ENCODE measurements around the gene HS3ST3A1.
A peak's percentile ranks its signal among the peaks of the same experiment; 100 is the strongest.

Gene HS3ST3A1

DNA sequence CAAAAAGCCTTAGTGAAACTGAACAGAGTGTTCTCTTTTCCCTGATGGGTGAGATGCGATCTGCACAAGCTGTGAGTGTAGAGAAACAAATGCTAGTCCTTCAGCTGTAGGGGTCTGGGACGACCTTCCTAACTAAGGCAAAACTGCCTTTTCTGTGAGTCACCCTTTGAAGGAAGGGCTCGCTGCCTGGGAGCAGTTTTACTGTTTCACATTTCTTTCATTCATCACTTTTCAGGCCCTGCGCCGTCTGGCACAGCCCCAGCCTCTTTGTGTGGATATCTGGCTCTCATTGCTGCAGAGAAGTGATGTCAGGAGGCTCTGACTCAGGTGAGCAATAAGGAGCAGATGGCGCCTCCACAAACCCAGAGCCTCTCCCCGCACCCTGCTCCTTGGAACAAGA lies 57.4 kb downstream of the HS3ST3A1 start:
- Histone ChIP-seq H3K4ac (ENCODE audit: low read depth in 1 of 2, low read length in 2 of 2) (no peak overlapping the region), H2BK5ac (ENCODE audit: low read depth, low read length, poor library complexity, severe bottlenecking) (no peak overlapping the region), H3K9ac (ENCODE audit: low read length) (peak overlapping the region; percentile 77), H3K79me1 (replicated peaks; ENCODE audit: low read length, poor library complexity, severe bottlenecking) (no peaks in the 10 kb centered on the region), H3K9me3 (ENCODE audit: control insufficient read depth, low read length) (no peaks in the 10 kb centered on the region), H2BK12ac (ENCODE audit: low read length in 2 of 2) (no peak overlapping the region), H2AFZ (ENCODE audit: low read depth, low read length) (no peak overlapping the region), H2AK5ac (ENCODE audit: low read length, severe bottlenecking) (no peak overlapping the region), H3K36me3 (ENCODE audit: control insufficient read depth in 1 of 2, insufficient read depth in 2 of 2, low read depth in 1 of 2, low read length in 2 of 2) (peaks cover 0 to 19% of the 10 kb centered on the region in 2 experiments), H3K27ac (ENCODE audit: low read length, poor library complexity, severe bottlenecking) (peak overlapping the region; percentile 69), H3K4me2 (ENCODE audit: low read length, poor library complexity, severe bottlenecking) (no peak overlapping the region), H3K4me1 (ENCODE audit: control insufficient read depth, insufficient read depth, low read depth, low read length) (peaks cover 3% of the 10 kb centered on the region), H2BK120ac (ENCODE audit: low read depth, low read length) (no peak overlapping the region), H3K14ac (ENCODE audit: low read length in 2 of 2) (no peak overlapping the region), H3K27me3 (ENCODE audit: control insufficient read depth in 1 of 2, insufficient read depth in 1 of 2, low read length in 2 of 2) (no peaks in the 10 kb centered on the region), H4K8ac (ENCODE audit: low read length) (no peak overlapping the region), H2BK15ac (ENCODE audit: low read depth, poor library complexity, severe bottlenecking) (no peak overlapping the region), H3K23ac (ENCODE audit: low read length in 2 of 2) (no peak overlapping the region), H3K4me3 (ENCODE audit: insufficient read depth in 1 of 2, low read depth in 1 of 2, low read length in 2 of 2) (peak overlapping the region in 1 of 2 experiments; percentile 57), H4K91ac (ENCODE audit: low read length) (no peak overlapping the region), H3K18ac (ENCODE audit: low read depth in 1 of 2, low read length in 2 of 2) (peak overlapping the region in 1 of 2 experiments; percentile 17)
- 0% methylated on average over 4 of the region's 7 CpGs for WGBS
- DNase-seq, result peak; percentile 72

DNA sequence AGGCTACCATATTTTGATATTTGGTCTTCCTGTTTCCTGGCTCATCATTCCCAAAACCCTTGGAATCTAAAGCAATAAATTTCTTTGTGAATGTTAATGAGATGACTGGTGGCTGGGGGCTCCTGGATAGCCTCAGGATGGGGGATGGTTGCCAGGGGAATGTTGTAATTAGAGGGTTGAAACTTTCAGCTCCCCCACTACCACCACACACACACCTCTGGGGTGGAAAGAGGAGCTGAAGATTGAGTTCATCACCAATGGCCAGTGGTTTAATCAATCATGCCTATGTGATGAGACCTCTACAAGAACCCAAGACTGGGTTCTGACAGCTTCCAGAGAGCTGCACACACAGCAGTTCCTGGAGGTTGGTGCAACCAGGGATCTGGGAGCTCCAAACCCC lies 59.1 kb downstream of the HS3ST3A1 start:
- Histone ChIP-seq H3K14ac (ENCODE audit: low read length in 2 of 2) (no peak overlapping the region), H3K4me3 (ENCODE audit: insufficient read depth in 1 of 2, low read depth in 1 of 2, low read length in 2 of 2) (no peak overlapping the region), H3K4me2 (ENCODE audit: low read length, poor library complexity, severe bottlenecking) (no peak overlapping the region), H3K36me3 (ENCODE audit: control insufficient read depth in 1 of 2, insufficient read depth in 2 of 2, low read depth in 1 of 2, low read length in 2 of 2) (peaks cover 0 to 18% of the 10 kb centered on the region in 2 experiments), H2BK12ac (ENCODE audit: low read length in 2 of 2) (peak overlapping the region in 1 of 2 experiments; percentile 48), H3K18ac (ENCODE audit: low read depth in 1 of 2, low read length in 2 of 2) (no peak overlapping the region), H3K9ac (ENCODE audit: low read length) (no peak overlapping the region), H3K27me3 (ENCODE audit: control insufficient read depth in 1 of 2, insufficient read depth in 1 of 2, low read length in 2 of 2) (no peaks in the 10 kb centered on the region), H3K4ac (ENCODE audit: low read depth in 1 of 2, low read length in 2 of 2) (no peak overlapping the region), H4K8ac (ENCODE audit: low read length) (no peak overlapping the region), H3K23ac (ENCODE audit: low read length in 2 of 2) (no peak overlapping the region), H2BK5ac (ENCODE audit: low read depth, low read length, poor library complexity, severe bottlenecking) (no peak overlapping the region), H2AFZ (ENCODE audit: low read depth, low read length) (no peak overlapping the region), H2AK5ac (ENCODE audit: low read length, severe bottlenecking) (peak overlapping the region; percentile 31), H2BK15ac (ENCODE audit: low read depth, poor library complexity, severe bottlenecking) (no peak overlapping the region), H3K4me1 (ENCODE audit: control insufficient read depth, insufficient read depth, low read depth, low read length) (peaks cover 3% of the 10 kb centered on the region), H3K9me3 (ENCODE audit: control insufficient read depth, low read length) (peaks cover 13% of the 10 kb centered on the region), H2BK120ac (ENCODE audit: low read depth, low read length) (no peak overlapping the region), H3K27ac (ENCODE audit: low read length, poor library complexity, severe bottlenecking) (no peak overlapping the region), H4K91ac (ENCODE audit: low read length) (no peak overlapping the region), H3K79me1 (replicated peaks; ENCODE audit: low read length, poor library complexity, severe bottlenecking) (no peaks in the 10 kb centered on the region)
- no peak for DNase-seq

DNA sequence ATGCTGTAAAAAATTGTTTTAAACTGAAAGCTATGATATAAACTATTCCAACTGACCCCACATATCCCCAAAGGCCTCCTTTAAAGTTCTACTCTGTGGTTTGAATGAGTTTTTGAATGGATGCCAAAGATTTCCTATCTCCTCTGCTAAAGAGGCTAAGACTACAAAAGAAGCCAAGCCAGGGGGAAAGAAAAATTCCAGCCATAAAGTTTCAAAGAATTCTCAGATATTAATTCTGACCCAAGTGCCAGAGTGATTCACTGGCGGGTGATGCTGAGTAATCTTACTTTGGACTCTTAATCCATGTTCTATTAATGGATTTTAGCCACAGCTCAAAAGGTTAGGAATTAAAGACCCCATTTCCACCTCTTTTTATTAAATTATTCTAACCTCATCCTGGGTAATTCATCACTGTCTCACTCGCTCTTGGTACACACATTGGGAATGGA lies 60.7 kb downstream of the HS3ST3A1 start:
- Histone ChIP-seq H3K4me3 (ENCODE audit: insufficient read depth in 1 of 2, low read depth in 1 of 2, low read length in 2 of 2) (no peak overlapping the region), H2BK120ac (ENCODE audit: low read depth, low read length) (no peak overlapping the region), H2BK5ac (ENCODE audit: low read depth, low read length, poor library complexity, severe bottlenecking) (no peak overlapping the region), H4K8ac (ENCODE audit: low read length) (no peak overlapping the region), H2BK15ac (ENCODE audit: low read depth, poor library complexity, severe bottlenecking) (no peak overlapping the region), H3K27me3 (ENCODE audit: control insufficient read depth in 1 of 2, insufficient read depth in 1 of 2, low read length in 2 of 2) (no peaks in the 10 kb centered on the region), H3K14ac (ENCODE audit: low read length in 2 of 2) (no peak overlapping the region), H4K91ac (ENCODE audit: low read length) (no peak overlapping the region), H3K36me3 (ENCODE audit: control insufficient read depth in 1 of 2, insufficient read depth in 2 of 2, low read depth in 1 of 2, low read length in 2 of 2) (peaks cover 0 to 29% of the 10 kb centered on the region in 2 experiments), H3K4me2 (ENCODE audit: low read length, poor library complexity, severe bottlenecking) (no peak overlapping the region), H3K27ac (ENCODE audit: low read length, poor library complexity, severe bottlenecking) (peak overlapping the region; percentile 89), H2AFZ (ENCODE audit: low read depth, low read length) (no peak overlapping the region), H3K9me3 (ENCODE audit: control insufficient read depth, low read length) (peaks cover 13% of the 10 kb centered on the region), H3K18ac (ENCODE audit: low read depth in 1 of 2, low read length in 2 of 2) (no peak overlapping the region), H3K9ac (ENCODE audit: low read length) (peak overlapping the region; percentile 80), H3K79me1 (replicated peaks; ENCODE audit: low read length, poor library complexity, severe bottlenecking) (no peaks in the 10 kb centered on the region), H3K23ac (ENCODE audit: low read length in 2 of 2) (no peak overlapping the region), H2BK12ac (ENCODE audit: low read length in 2 of 2) (no peak overlapping the region), H2AK5ac (ENCODE audit: low read length, severe bottlenecking) (no peak overlapping the region), H3K4me1 (ENCODE audit: control insufficient read depth, insufficient read depth, low read depth, low read length) (peaks cover 3% of the 10 kb centered on the region), H3K4ac (ENCODE audit: low read depth in 1 of 2, low read length in 2 of 2) (no peak overlapping the region)
- 45% methylated on average over 2 of the region's 2 CpGs for WGBS
- peak; percentile 83 for DNase-seq

DNA sequence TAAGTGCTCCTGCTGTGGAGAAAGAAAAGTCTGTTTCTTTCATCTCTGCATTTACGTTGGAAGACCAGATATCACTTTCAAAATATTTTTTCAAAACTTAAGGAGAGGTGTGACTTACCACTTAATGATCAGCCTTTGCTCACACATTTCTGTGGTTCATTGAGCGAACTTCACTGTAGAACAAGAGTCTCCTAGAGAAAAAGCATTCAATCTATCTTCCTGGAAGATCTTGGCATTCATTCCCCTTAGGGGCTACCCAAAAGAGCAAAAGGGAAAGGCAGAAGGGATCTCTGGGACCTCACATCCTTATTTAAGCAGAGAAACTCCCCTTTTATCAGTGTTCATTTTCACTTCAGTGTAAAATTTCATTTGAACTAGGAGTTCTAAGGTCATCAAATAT lies 61.2 kb downstream of the HS3ST3A1 start:
- peak overlapping the region in 1 of 2 experiments; percentile 60 for H3K4me3 ChIP-seq (ENCODE audit: insufficient read depth in 1 of 2, low read depth in 1 of 2, low read length in 2 of 2)
- H3K4ac ChIP-seq (ENCODE audit: low read depth in 1 of 2, low read length in 2 of 2), result no peak overlapping the region
- peaks cover 3% of the 10 kb centered on the region for H3K4me1 ChIP-seq (ENCODE audit: control insufficient read depth, insufficient read depth, low read depth, low read length)
- H4K91ac ChIP-seq (ENCODE audit: low read length), result no peak overlapping the region
- H3K4me2 ChIP-seq (ENCODE audit: low read length, poor library complexity, severe bottlenecking), result no peak overlapping the region
- H2AK5ac ChIP-seq (ENCODE audit: low read length, severe bottlenecking), result no peak overlapping the region
- H4K8ac ChIP-seq (ENCODE audit: low read length), result no peak overlapping the region
- H3K79me1 ChIP-seq (replicated peaks; ENCODE audit: low read length, poor library complexity, severe bottlenecking), result no peaks in the 10 kb centered on the region
- H3K9ac ChIP-seq (ENCODE audit: low read length), result peak overlapping the region; percentile 80
- DNase-seq, result no peak
- H3K36me3 ChIP-seq (ENCODE audit: control insufficient read depth in 1 of 2, insufficient read depth in 2 of 2, low read depth in 1 of 2, low read length in 2 of 2), result peaks cover 0 to 29% of the 10 kb centered on the region in 2 experiments
- H3K27ac ChIP-seq (ENCODE audit: low read length, poor library complexity, severe bottlenecking), result peak overlapping the region; percentile 89
- no peak overlapping the region for H2BK15ac ChIP-seq (ENCODE audit: low read depth, poor library complexity, severe bottlenecking)
- H2BK12ac ChIP-seq (ENCODE audit: low read length in 2 of 2), result no peak overlapping the region
- H2BK5ac ChIP-seq (ENCODE audit: low read depth, low read length, poor library complexity, severe bottlenecking), result peak overlapping the region; percentile 32
- H3K18ac ChIP-seq (ENCODE audit: low read depth in 1 of 2, low read length in 2 of 2), result no peak overlapping the region
- H3K9me3 ChIP-seq (ENCODE audit: control insufficient read depth, low read length), result peaks cover 16% of the 10 kb centered on the region
- no peak overlapping the region for H3K14ac ChIP-seq (ENCODE audit: low read length in 2 of 2)
- no peaks in the 10 kb centered on the region for H3K27me3 ChIP-seq (ENCODE audit: control insufficient read depth in 1 of 2, insufficient read depth in 1 of 2, low read length in 2 of 2)
- no peak overlapping the region for H2BK120ac ChIP-seq (ENCODE audit: low read depth, low read length)
- H2AFZ ChIP-seq (ENCODE audit: low read depth, low read length), result no peak overlapping the region
- WGBS, result 74% methylated on average over 2 of the region's 2 CpGs
- H3K23ac ChIP-seq (ENCODE audit: low read length in 2 of 2), result no peak overlapping the region
